ENCODE measurements around the gene C4BPB. TPM values are rescaled to one million over a fixed set of nuclear protein-coding genes. Genes with fewer than 3 reads are reported as not detected.

C4BPB gene
- total RNA-seq, 1 donor from 2014 or later: not detected

DNA sequence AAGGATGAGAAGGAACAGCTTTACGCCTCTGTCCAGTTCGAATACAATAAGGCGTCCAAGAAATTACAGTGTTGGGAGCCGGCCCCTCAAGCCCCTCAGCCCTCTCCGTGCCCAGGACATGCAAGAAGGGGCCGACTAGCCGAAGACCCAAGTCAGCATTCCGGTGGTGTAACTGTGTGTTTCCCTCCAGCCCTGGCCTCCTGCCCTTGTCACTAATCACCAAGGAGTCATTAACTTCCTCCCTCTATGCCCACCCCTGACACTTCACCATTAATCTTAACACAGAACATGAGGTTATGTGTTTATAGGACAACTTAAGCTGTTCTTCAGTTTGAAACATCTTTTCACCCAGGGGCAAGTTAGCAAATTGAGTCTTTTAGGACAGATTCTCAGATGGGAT lies 16.4 kb upstream of the C4BPB start:
- Mint-ChIP-seq H3K9me3 (ENCODE audit: unreplicated experiment) (no peaks in the 10 kb centered on the region), H3K4me3 (ENCODE audit: unreplicated experiment) (no peak overlapping the region), H3K27ac (ENCODE audit: unreplicated experiment) (no peak overlapping the region), H3K36me3 (ENCODE audit: unreplicated experiment) (no peaks in the 10 kb centered on the region), H3K27me3 (ENCODE audit: unreplicated experiment) (no peaks in the 10 kb centered on the region), H3K4me1 (ENCODE audit: low read depth, unreplicated experiment) (no peaks in the 10 kb centered on the region)
- no peak for TF ChIP-seq CTCF (IDR thresholded peaks at IDR 0.05; ENCODE audit: partially characterized antibody, unreplicated experiment)
- DNase-seq: no peak

- H3K4me3 Mint-ChIP-seq (ENCODE audit: unreplicated experiment): no peak overlapping the region
- H3K9me3 Mint-ChIP-seq (ENCODE audit: unreplicated experiment): no peaks in the 10 kb centered on the region
- TF ChIP-seq CTCF (IDR thresholded peaks at IDR 0.05; ENCODE audit: partially characterized antibody, unreplicated experiment): no peak
- H3K27me3 Mint-ChIP-seq (ENCODE audit: unreplicated experiment): no peaks in the 10 kb centered on the region
- no peaks in the 10 kb centered on the region for H3K36me3 Mint-ChIP-seq (ENCODE audit: unreplicated experiment)
- no peak for DNase-seq
- H3K27ac Mint-ChIP-seq (ENCODE audit: unreplicated experiment): no peak overlapping the region
- no peaks in the 10 kb centered on the region for H3K4me1 Mint-ChIP-seq (ENCODE audit: low read depth, unreplicated experiment)
Measured at GRCh38 chr1:207073906-207074820, 14.5 kb upstream of the C4BPB start.

DNA sequence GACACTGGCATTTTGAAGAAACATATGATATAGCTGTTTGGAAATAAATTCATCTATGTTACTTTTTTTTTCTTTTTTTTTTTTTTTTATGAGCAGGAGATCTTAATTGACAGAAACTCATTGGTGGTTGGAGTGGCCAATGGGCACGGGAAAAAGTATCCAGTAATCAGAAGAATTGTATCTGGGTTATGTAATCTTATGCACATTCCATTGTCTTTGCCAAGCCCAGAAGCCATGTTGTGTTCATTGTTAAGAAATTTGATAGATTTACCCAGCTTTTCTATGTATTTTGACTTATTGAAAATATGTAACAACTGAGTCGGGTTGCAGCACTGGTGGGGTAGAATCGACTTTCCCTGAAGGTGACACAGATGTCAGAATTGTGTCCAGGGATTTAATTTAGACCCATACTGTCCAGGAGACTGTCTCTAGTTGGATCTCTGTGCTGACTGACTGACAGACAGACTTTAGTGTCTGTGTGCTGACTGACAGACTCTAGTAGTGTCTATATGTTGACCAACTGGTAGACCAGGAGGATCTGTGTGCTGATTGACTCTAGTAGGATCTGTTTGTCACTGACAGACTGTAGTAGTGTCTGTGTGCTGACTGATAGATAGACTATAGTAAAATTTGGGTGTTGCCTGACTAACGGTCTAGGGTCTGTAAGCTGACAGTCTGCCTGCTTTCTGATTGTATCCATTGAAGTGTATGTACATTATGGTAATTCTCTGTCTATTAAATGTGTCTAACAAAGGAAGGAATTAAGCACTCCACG lies 12.3 kb upstream of the C4BPB start:
- no peaks in the 10 kb centered on the region for H3K4me1 Mint-ChIP-seq (ENCODE audit: low read depth, unreplicated experiment)
- no peaks in the 10 kb centered on the region for H3K36me3 Mint-ChIP-seq (ENCODE audit: unreplicated experiment)
- H3K4me3 Mint-ChIP-seq (ENCODE audit: unreplicated experiment): no peak overlapping the region
- H3K27ac Mint-ChIP-seq (ENCODE audit: unreplicated experiment): no peak overlapping the region
- no peak for DNase-seq
- no peaks in the 10 kb centered on the region for H3K9me3 Mint-ChIP-seq (ENCODE audit: unreplicated experiment)
- TF ChIP-seq CTCF (IDR thresholded peaks at IDR 0.05; ENCODE audit: partially characterized antibody, unreplicated experiment): no peak
- no peaks in the 10 kb centered on the region for H3K27me3 Mint-ChIP-seq (ENCODE audit: unreplicated experiment)

DNA sequence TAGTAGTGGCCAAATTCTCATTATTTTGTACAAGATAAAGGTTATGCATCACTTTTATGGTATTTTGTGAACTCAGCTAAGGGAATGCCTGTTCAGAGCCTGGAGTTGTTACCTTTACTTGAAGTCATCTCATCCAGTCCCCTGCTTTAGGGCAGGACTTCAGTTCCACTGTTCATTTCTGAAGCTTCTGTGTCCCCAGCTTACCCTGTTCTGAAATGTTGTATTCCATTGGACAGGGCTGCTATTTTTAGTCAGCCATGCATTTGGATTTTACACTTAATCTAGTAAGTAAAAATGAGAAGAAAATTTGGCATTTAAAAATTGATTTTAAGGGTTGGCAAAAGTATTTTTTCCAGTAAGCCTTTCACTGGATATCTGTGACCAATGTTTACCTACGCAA lies 11.6 kb upstream of the C4BPB start:
- Mint-ChIP-seq H3K9me3 (ENCODE audit: unreplicated experiment) (no peaks in the 10 kb centered on the region), H3K27me3 (ENCODE audit: unreplicated experiment) (no peaks in the 10 kb centered on the region), H3K27ac (ENCODE audit: unreplicated experiment) (no peak overlapping the region), H3K4me1 (ENCODE audit: low read depth, unreplicated experiment) (no peaks in the 10 kb centered on the region), H3K36me3 (ENCODE audit: unreplicated experiment) (no peaks in the 10 kb centered on the region), H3K4me3 (ENCODE audit: unreplicated experiment) (no peak overlapping the region)
- DNase-seq: no peak
- no peak for TF ChIP-seq CTCF (IDR thresholded peaks at IDR 0.05; ENCODE audit: partially characterized antibody, unreplicated experiment)

Measured in glutamatergic neuron (in vitro differentiated cells).